ENCODE data around the gene PRPF8.

- no peak for TF ChIP-seq CTCF (IDR thresholded peaks at IDR 0.05 in 4 of 5, conservative IDR thresholded peaks at IDR 0.05 in 1 of 5)
- no peak for TF ChIP-seq POLR2A (IDR thresholded peaks at IDR 0.05)
These were observed 31.1 kb upstream of the PRPF8 start for GRCh38 chr17:1715803-1716075.

Data from gastrocnemius medialis (tissue), 4 donors.